H1 (cell line): ENCODE data around the gene SLC2A5. TPM values are rescaled to one million over a fixed set of nuclear protein-coding genes. Genes with fewer than 3 reads are reported as not detected.

ENCODE experiments used
- CTCF ChIA-PET: fragments of 300-600 bp; sonication (Branson Sonifier 250); formaldehyde crosslinking; loops from one replicate; lab custom pipeline; 2021; ENCODE audit not compliant: partially characterized antibody; lab: Charles Lee
- POLR2A ChIA-PET: fragments of 300-600 bp; sonication (Branson Sonifier 250); formaldehyde crosslinking; loops from one replicate; lab custom pipeline; 2021; ENCODE audit warnings: inconsistent platforms; ENCODE audit not compliant: partially characterized antibody; lab: Charles Lee
- DNase-seq, 2 experiments: peaks; one replicate each; pipeline versions ENCODE4 v3.0.0 to v3.0.0-alpha.2; 2010 to 2022; ENCODE audit warnings: low spot score in 2 of 2, low read depth in 1 of 2, mixed read lengths in 1 of 2
- FAIRE-seq: peaks from 2 replicates; lab custom pipeline; 2011; peaks lifted over from hg19 to GRCh38; lab: Jason Lieb, UNC
- H2AFZ ChIP-seq: 2 replicates; pipeline ENCODE4 v1.8.1; 2012; ENCODE audit warnings: low read length, inconsistent platforms
- H2AK5ac ChIP-seq: 2 replicates; pipeline ENCODE4 v1.6.1; 2013; ENCODE audit warnings: low read depth, low read length
- H2BK120ac ChIP-seq: replicated peaks from 2 replicates; pipeline ENCODE3; 2013; ENCODE audit warnings: low read depth, low read length, inconsistent platforms
- H2BK12ac ChIP-seq: 2 replicates; pipeline ENCODE4 v1.6.1; 2013; ENCODE audit warnings: low read depth, low read length
- H2BK15ac ChIP-seq: 2 replicates; pipeline ENCODE4 v1.6.1; 2013; ENCODE audit warnings: low read length
- H2BK20ac ChIP-seq: 2 replicates; pipeline ENCODE4 v1.6.1; 2013; ENCODE audit warnings: low read length
- H2BK5ac ChIP-seq: 2 replicates; pipeline ENCODE4 v1.6.1; 2013; ENCODE audit warnings: low read depth, low read length
- H3K14ac ChIP-seq: 2 replicates; pipeline ENCODE4 v1.6.1; 2013; ENCODE audit warnings: inconsistent platforms; ENCODE audit not compliant: insufficient read length
- H3K18ac ChIP-seq: 2 replicates; pipeline ENCODE4 v1.6.1; 2013; ENCODE audit warnings: low read length; ENCODE audit errors: extremely low read depth
- H3K23ac ChIP-seq: 2 replicates; pipeline ENCODE4 v1.6.1; 2013; ENCODE audit warnings: inconsistent platforms; ENCODE audit not compliant: insufficient read length
- H3K23me2 ChIP-seq: 2 replicates; pipeline ENCODE4 v1.6.1; 2013; ENCODE audit warnings: low read depth, low read length
- H3K27ac ChIP-seq: 2 replicates; pipeline ENCODE4 v1.6.1; 2011; ENCODE audit warnings: low read depth, low read length, inconsistent platforms
- H3K27me3 ChIP-seq, 4 experiments: replicated peaks in 1 of 4; 1 replicate in 1 of 4; 2 replicates in 3 of 4; pipeline versions ENCODE4 v1.6.1 to v1.8.1; 2011 to 2013; ENCODE audit warnings: low read length in 3 of 4, mild to moderate bottlenecking in 3 of 4, inconsistent platforms in 2 of 4, mixed read lengths in 2 of 4, moderate library complexity in 1 of 4; ENCODE audit not compliant: control insufficient read depth in 3 of 4, insufficient read depth in 3 of 4; ENCODE audit errors: extremely low read depth in 1 of 4
- H3K36me3 ChIP-seq, 4 experiments: 2 replicates each; pipeline versions ENCODE4 v1.6.1 to v1.8.1; 2011 to 2013; ENCODE audit warnings: mild to moderate bottlenecking in 4 of 4, low read length in 3 of 4, moderate library complexity in 2 of 4, control low read depth in 1 of 4, inconsistent platforms in 1 of 4; ENCODE audit not compliant: insufficient read depth in 4 of 4, control insufficient read depth in 2 of 4
- H3K4ac ChIP-seq: replicated peaks from 2 replicates; pipeline ENCODE3; 2013; ENCODE audit warnings: low read length, low read depth, mixed read lengths, inconsistent platforms; ENCODE audit not compliant: insufficient read length
- H3K4me1 ChIP-seq, 4 experiments: replicated peaks in 1 of 4; 1 replicate in 1 of 4; 2 replicates in 3 of 4; pipeline versions ENCODE4 v1.6.1 to v1.8.1; 2011 to 2013; ENCODE audit warnings: low read length in 3 of 4, inconsistent platforms in 2 of 4, mixed read lengths in 1 of 4; ENCODE audit not compliant: insufficient read depth in 4 of 4, control insufficient read depth in 3 of 4
- H3K4me2 ChIP-seq, 2 experiments: 2 replicates each; pipeline versions ENCODE4 v1.6.1 to v1.8.1; 2011 to 2013; ENCODE audit warnings: low read depth in 2 of 2, low read length in 2 of 2, control low read depth in 1 of 2, inconsistent platforms in 1 of 2, mild to moderate bottlenecking in 1 of 2; ENCODE audit not compliant: insufficient read depth in 1 of 2
- H3K4me3 ChIP-seq, 4 experiments: fragments of 200-600, 300-600 bp in 1 of 4; sonication (generic), shearing (Covaris generic), sonication (Bioruptor Twin) in 1 of 4; 2 replicates each; pipeline versions ENCODE4 v1.5.1 to v1.8.1; 2011 to 2016; ENCODE audit warnings: low read length in 4 of 4, low read depth in 3 of 4, control low read depth in 2 of 4, inconsistent platforms in 2 of 4, mild to moderate bottlenecking in 2 of 4, mixed read lengths in 1 of 4, moderate library complexity in 1 of 4; ENCODE audit not compliant: insufficient read depth in 2 of 4; ENCODE audit errors: extremely low read depth in 1 of 4
- H3K56ac ChIP-seq: replicated peaks from 2 replicates; pipeline ENCODE3; 2013; ENCODE audit warnings: low read depth, mild to moderate bottlenecking, mixed read lengths, low read length, inconsistent platforms; ENCODE audit not compliant: insufficient read length
- H3K79me1 ChIP-seq: 2 replicates; pipeline ENCODE4 v1.6.1; 2013; ENCODE audit warnings: low read depth, low read length, control low read depth
- H3K79me2 ChIP-seq, 2 experiments: 2 replicates each; pipeline versions ENCODE4 v1.6.1 to v1.8.1; 2012 to 2013; ENCODE audit warnings: low read length in 2 of 2, mild to moderate bottlenecking in 2 of 2, inconsistent platforms in 1 of 2; ENCODE audit not compliant: insufficient read depth in 2 of 2, control insufficient read depth in 1 of 2
- H3K9ac ChIP-seq, 4 experiments: replicated peaks in 1 of 4; 1 replicate in 1 of 4; 2 replicates in 3 of 4; pipeline versions ENCODE4 v1.6.1 to v1.8.1; 2011 to 2013; ENCODE audit warnings: low read depth in 3 of 4, low read length in 3 of 4, control low read depth in 2 of 4, mild to moderate bottlenecking in 2 of 4, moderate library complexity in 2 of 4, inconsistent platforms in 1 of 4; ENCODE audit errors: extremely low read depth in 1 of 4
- H3K9me3 ChIP-seq, 2 experiments: 2 replicates each; pipeline versions ENCODE4 v1.6.1 to v1.8.1; 2012 to 2013; ENCODE audit warnings: mild to moderate bottlenecking in 2 of 2, moderate library complexity in 2 of 2, control low read depth in 1 of 2, inconsistent platforms in 1 of 2, low read depth in 1 of 2, low read length in 1 of 2, mixed read lengths in 1 of 2; ENCODE audit not compliant: insufficient read depth in 2 of 2
- H4K20me1 ChIP-seq, 2 experiments: replicated peaks in 1 of 2; 2 replicates each; pipeline versions ENCODE3 to v1.8.1; 2011 to 2013; ENCODE audit warnings: inconsistent platforms in 2 of 2, low read length in 2 of 2, mild to moderate bottlenecking in 1 of 2; ENCODE audit not compliant: insufficient read depth in 2 of 2, control insufficient read depth in 1 of 2
- H4K5ac ChIP-seq: 2 replicates; pipeline ENCODE4 v1.6.1; 2013; ENCODE audit warnings: low read length, low read depth, mixed read lengths, inconsistent platforms; ENCODE audit not compliant: insufficient read length
- H4K8ac ChIP-seq: 2 replicates; pipeline ENCODE4 v1.8.0; 2013; ENCODE audit warnings: mild to moderate bottlenecking, moderate library complexity, low read length, inconsistent platforms; ENCODE audit not compliant: insufficient read depth; ENCODE audit errors: extremely low read depth
- H4K91ac ChIP-seq: replicated peaks from 2 replicates; pipeline ENCODE3; 2013; ENCODE audit warnings: low read length, mixed read lengths, inconsistent platforms; ENCODE audit not compliant: insufficient read length
- ASH2L ChIP-seq: fragments of 200-600, 300-600 bp; sonication (generic); IDR thresholded peaks from one replicate; pipeline ENCODE4 v1.7.1; 2017; ENCODE audit warnings: low read length
- GABPA ChIP-seq: IDR thresholded peaks from 2 replicates; pipeline ENCODE4 v1.6.1; 2011; ENCODE audit warnings: mild to moderate bottlenecking, low read length, moderate library complexity, borderline replicate concordance; ENCODE audit not compliant: insufficient read depth
- JUND ChIP-seq: IDR thresholded peaks from 2 replicates; pipeline ENCODE4 v1.6.1; 2011; ENCODE audit warnings: mild to moderate bottlenecking, improper control_type of control experiment, low read length
- KDM4A ChIP-seq: IDR thresholded peaks from one replicate; pipeline ENCODE4 v1.7.1; 2012; ENCODE audit warnings: low read depth, mild to moderate bottlenecking, moderate library complexity, low read length, inconsistent platforms; ENCODE audit not compliant: severe bottlenecking
- RAD21 ChIP-seq, 2 experiments: IDR thresholded peaks in 1 of 2; conservative IDR thresholded peaks in 1 of 2; 2 replicates each; pipeline ENCODE4 v1.6.1; 2011; ENCODE audit warnings: low read depth in 2 of 2, low read length in 2 of 2, improper control_type of control experiment in 1 of 2, inconsistent platforms in 1 of 2, mild to moderate bottlenecking in 1 of 2, moderate library complexity in 1 of 2
- SRF ChIP-seq: IDR thresholded peaks from 2 replicates; pipeline ENCODE4 v1.6.1; 2011; ENCODE audit warnings: mild to moderate bottlenecking, low read depth, low read length, moderate library complexity
- TAF1 ChIP-seq: IDR thresholded peaks from 2 replicates; pipeline ENCODE4 v1.6.1; 2011; ENCODE audit warnings: mild to moderate bottlenecking, low read depth, low read length
- TCF12 ChIP-seq: IDR thresholded peaks from 2 replicates; pipeline ENCODE4 v1.6.1; 2011; ENCODE audit warnings: low read depth, mild to moderate bottlenecking, low read length
- USF2 ChIP-seq: IDR thresholded peaks from 2 replicates; pipeline ENCODE4 v1.6.1; 2011; ENCODE audit warnings: low read length, improper control_type of control experiment
- WGBS, 2 experiments: shearing (Covaris generic) in 1 of 2; methylation state at CpG; one replicate each; pipeline versions ENCODE4 v1.1.6 to v1.1.7; 2013 to 2015; ENCODE audit warnings: low lambda C conversion rate in 2 of 2, mixed read lengths in 2 of 2, inconsistent platforms in 1 of 2, low coverage in 1 of 2, missing lambda C conversion rate in 1 of 2; ENCODE audit not compliant: insufficient replicate concordance in 2 of 2, insufficient coverage in 1 of 2, insufficient read length in 1 of 2; ENCODE audit errors: extremely low coverage in 1 of 2, missing lambda C conversion rate in 1 of 2; 5-methylcytosine and 5-hydroxymethylcytosine counted together
- polyA plus RNA-seq, 7 experiments: library from polyadenylated mRNA; depleted of rRNA in 3 of 7; stranded (reverse) in 5 of 7; unstranded in 2 of 7; fragments of >200 nt in 5 of 7; fragments of 200-250 nt in 2 of 7; gene quantifications; 1 replicate in 5 of 7; 2 replicates in 1 of 7; 4 replicates in 1 of 7; pipeline versions ENCODE4 v1.2.1 to v1.2.3, GENCODE V29; 2011 to 2013; ENCODE audit warnings: missing spikeins in 2 of 7, mixed read lengths in 2 of 7
- total RNA-seq: library from RNA; stranded (reverse); fragmentation: NEBNext Ultra II Directional; extraction: Animal tissue kit (Norgen Biotek cat#: 25700); gene quantifications from 2 replicates; pipeline ENCODE4 v1.2.1, GENCODE V29; 2021
- TF ChIP-seq, protein P1 (sequence below): IDR thresholded peaks from 2 replicates; pipeline ENCODE4 v1.6.1; 2011; ENCODE audit warnings: low read depth, mild to moderate bottlenecking, low read length; ENCODE audit not compliant: insufficient read depth

The SLC2A5 gene
- total and polyA plus RNA-seq, 2 of the 8 experiments (the other 6 are each of a cell fraction or from before 2014, with no cell fraction given): 0.12 TPM; not detected in 1

DNA sequence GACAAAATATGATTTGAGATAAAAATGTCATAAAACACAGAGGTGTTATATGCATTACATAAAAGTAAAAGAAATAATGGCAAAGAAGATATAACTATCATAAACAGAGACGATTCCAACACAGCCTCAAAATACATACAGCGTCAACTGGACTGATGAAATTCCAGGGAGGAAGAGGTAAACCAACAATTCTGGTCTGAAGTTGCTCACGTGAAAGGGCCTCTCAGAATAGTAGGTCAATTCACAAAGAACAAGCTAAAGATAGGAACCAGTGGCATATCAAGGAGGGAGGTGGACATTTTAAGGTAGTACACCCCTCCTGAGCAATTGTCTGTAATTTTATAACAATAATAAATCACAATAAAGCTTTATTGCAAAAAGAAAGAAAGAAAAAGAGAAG lies 18.6 kb downstream of the SLC2A5 start:
- Histone ChIP-seq H3K79me1 (no peaks in the 10 kb centered on the region), H3K18ac (peak overlapping the region; percentile 48; the same call in 1 of the 2 replicates), H3K27ac (no peak overlapping the region), H2BK20ac (no peak overlapping the region), H3K9ac (no peak overlapping the region; a peak in 1 of 7 replicates), H4K5ac (no peak overlapping the region), H3K9me3 (no peaks in the 10 kb centered on the region), H2AK5ac (no peak overlapping the region), H4K91ac (no peak overlapping the region), H3K14ac (no peak overlapping the region), H3K79me2 (no peaks in the 10 kb centered on the region), H4K20me1 (no peaks in the 10 kb centered on the region), H3K4me2 (peak overlapping the region in 1 of 2 experiments; percentile 27; a peak in 2 of 4 replicates), H2BK12ac (no peak overlapping the region), H3K36me3 (no peaks in the 10 kb centered on the region), H3K4me1 (0 out of 7 replicates have a peak, but pooled peaks cover 0 to 2% (median 0%) of the 10 kb centered on the region in 4 experiments), H3K27me3 (no peaks in the 10 kb centered on the region), H2AFZ (no peak overlapping the region), H2BK120ac (peak overlapping the region; percentile 16), H3K23me2 (no peaks in the 10 kb centered on the region), H3K23ac (no peak overlapping the region), H2BK5ac (no peak overlapping the region), H3K56ac (no peak overlapping the region), H3K4ac (peak overlapping the region; percentile 4), H4K8ac (no peak overlapping the region), H3K4me3 (0 out of 8 replicates have a peak overlapping the region, but pooled peaks of 1 of the 4 experiments have one; percentile 14), H2BK15ac (no peak overlapping the region)
- POLR2A ChIA-PET: interaction anchor here (1.1 kb wide), 1 partner anchor 9 kb away, joined by 3 read pairs; no protein-coding TSS in a partner anchor
- WGBS, 2 experiments: 67% methylated on average over 3 of the region's 3 CpGs; no CpG with 5 or more reads in 1 of the 2 experiments
- DNase-seq (no peak), FAIRE-seq (no peak)
- CTCF ChIA-PET: interaction anchor here (0.6 to 1.8 kb wide), 2 partner anchors 55 to 229 kb away, joined by 3 to 4 read pairs; no protein-coding TSS in a partner anchor
- no peak for TF ChIP-seq USF2
- no peak for TF ChIP-seq GABPA
- no peak for TF ChIP-seq RAD21 (IDR thresholded peaks at IDR 0.05 in 1 of 2, conservative IDR thresholded peaks at IDR 0.05 in 1 of 2; ENCODE audit: low read depth in 2 of 2, low read length in 2 of 2)
- TF ChIP-seq SRF: no peak
- TF ChIP-seq ASH2L: no peak
- no peak for TF ChIP-seq JUND
- TF ChIP-seq, protein P1, sequence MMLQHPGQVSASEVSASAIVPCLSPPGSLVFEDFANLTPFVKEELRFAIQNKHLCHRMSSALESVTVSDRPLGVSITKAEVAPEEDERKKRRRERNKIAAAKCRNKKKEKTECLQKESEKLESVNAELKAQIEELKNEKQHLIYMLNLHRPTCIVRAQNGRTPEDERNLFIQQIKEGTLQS: no peak
- no peak for TF ChIP-seq KDM4A
- no peak for TF ChIP-seq TCF12
- TF ChIP-seq TAF1: no peak
